Forelimb muscle (tissue), 1 donor: Measurements from ENCODE around the gene STX7. TPM values are rescaled to one million over a fixed set of nuclear protein-coding genes. Genes with fewer than 3 reads are reported as not detected.

Source experiments
- DNase-seq: peaks from one replicate; pipeline ENCODE4 v3.0.0-alpha.2; 2013; ENCODE audit warnings: low read depth
- polyA plus RNA-seq: library from polyadenylated mRNA; unstranded; fragments of 120-200 nt; gene quantifications from one replicate; pipeline ENCODE4 v1.2.1, GENCODE V29; 2013; ENCODE audit not compliant: insufficient read length

STX7 gene
- polyA plus RNA-seq, 1 donor, result 34.9 TPM

GRCh38 chr6:132476688-132477087 lies 36.2 kb downstream of the STX7 start:
- DNase-seq, result no peak

DNA sequence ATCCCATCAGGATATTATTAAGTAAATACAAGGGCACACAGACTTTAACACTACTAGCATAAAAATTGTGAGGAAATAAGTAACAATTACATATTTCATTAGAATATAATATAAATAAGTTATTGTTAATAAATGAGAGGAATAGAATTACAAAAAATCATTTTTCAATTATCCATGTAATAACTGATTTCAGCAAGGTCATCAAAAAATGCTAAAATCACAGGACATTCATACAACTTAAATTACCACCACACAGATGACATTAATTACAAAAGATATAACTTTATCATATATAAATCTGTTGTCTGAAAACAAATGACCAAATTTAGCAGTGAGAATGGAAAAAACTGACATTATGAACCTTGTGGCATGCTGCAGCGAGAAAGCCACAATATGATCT lies 37.0 kb downstream of the STX7 start:
- DNase-seq, result no peak

GRCh38 chr6:132471787-132472186 lies 41.1 kb downstream of the STX7 start:
- DNase-seq, result no peak

DNA sequence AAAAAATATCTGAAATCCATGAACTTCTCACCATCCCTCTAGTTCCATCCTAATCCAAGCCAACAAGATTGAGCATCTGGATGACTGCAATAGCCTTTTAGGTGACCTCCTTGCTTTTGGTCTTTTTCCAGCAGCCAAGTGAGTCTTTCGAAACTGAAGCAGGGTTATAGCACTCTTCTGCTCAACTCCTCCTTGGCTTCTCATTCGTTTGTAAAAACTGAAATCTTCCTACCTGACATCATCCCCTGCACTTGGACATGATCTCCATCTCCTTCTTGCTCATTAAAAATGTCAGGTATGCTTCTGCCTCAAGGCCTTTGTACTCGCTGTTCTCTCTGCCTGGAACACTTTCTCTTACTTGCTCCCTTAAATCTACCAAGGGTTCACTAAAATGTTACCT lies 46.0 kb downstream of the STX7 start:
- DNase-seq, result no peak

DNA sequence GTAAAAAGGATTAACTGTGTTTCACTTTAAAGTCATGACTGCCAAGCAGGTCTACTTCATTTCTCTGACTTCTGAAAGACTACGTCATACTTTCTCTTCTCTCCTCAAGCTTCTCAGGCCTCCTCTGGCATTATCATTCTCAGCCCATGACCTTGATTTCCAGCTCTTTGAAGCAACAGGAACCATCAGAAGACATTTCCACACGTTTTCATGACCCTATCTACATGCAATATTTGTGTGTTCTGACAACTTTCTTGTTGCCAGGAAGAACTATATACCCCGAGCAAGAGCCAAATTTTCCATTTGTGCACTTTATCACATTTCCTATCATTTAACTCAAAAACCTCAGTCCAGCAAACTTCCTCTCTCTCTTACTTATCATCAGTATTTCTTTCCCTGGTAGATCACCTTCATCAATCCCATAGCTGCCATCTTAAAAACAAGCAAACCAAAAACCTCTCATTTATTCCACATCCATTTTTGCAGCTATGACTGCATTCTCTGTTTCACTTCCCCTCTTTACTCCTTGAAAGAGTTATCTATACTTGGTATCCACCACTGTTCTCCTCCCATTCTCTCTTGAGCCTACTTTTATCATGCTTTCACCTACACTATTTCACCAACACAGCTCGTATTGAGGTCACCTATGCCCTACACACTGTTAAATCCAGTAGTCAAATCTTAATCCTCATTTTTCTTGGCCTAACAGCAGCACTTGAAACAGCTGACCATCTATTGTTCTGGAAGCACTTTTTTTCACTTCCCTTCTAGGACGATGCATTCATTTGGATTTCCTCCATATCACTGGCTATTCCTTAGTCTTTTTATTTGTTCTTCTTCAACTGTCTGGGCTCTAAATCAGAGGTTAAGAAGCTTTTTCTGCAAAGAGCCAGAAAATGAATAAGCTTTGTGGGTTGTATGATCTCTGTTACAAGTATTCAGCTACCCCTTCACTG lies 47.1 kb downstream of the STX7 start:
- no peak for DNase-seq

DNA sequence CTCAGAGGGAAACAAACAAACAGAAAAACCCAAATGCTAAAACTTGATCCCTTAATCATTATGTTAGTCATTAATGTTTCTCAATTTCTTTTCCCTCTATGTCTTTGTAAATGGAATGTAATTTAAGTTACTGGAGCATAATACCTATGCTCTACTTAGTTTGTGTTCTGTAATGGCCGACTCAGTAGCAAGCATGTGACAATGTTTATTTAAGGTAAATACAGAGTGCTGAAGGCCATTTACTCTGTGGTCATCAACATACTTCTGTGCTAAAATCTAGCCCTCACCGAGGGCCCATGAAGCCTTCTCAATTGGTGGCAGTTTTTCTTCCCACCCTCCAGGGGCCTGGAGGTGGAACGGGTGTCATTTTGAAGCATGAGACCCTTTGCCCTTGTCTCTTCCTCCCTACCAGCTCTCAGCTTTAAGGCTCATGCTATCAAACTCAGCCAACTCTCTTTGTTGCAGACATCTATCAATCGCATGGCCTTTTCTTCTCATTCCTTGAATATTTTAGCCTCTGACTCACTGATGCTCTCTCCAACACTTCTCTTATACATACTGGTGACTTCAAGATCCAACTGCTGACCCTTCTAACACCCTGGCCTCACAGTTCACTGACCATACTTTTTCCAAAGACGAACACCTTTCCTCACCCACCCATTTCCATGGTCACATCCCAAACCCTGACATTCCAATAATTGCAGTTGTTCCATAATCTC lies 48.2 kb downstream of the STX7 start:
- DNase-seq, result no peak

DNA sequence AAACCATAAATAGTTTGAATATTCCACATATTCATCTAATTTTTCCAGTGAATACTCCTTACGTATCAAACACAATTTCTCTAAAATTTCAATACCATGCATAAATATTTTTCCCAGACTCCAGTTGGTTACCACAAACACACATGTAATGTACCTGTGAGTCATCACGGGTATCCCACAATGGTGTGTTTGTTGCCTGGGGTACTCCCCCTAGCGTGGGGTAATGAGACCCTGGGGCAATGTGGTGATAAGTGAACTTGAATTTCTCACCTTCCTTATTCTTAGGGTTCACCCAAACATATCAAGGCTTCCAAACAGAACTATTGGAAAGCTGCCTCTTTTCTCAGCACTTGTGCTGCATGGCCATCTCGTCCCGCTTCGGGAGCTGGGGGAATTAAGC lies 51.0 kb downstream of the STX7 start:
- DNase-seq, result no peak

DNA sequence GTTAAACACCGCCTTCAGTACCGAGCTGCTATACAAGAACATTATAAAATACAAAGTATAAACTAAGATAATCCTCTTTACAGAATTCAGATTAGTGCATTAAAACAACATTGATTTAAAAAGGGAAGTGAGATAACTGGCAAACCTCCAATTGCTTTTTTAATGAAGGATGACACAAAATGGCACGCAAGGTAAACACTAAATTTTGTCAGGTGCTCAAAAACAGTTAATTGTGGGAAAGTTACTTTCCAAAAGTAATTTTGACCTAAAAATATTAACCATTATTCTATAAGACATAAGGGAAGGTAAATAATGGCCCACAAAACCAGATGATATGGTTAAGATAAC lies 53.3 kb downstream of the STX7 start:
- DNase-seq, result no peak

GRCh38 chr6:132458887-132459604 lies 53.9 kb downstream of the STX7 start:
- DNase-seq, result no peak

DNA sequence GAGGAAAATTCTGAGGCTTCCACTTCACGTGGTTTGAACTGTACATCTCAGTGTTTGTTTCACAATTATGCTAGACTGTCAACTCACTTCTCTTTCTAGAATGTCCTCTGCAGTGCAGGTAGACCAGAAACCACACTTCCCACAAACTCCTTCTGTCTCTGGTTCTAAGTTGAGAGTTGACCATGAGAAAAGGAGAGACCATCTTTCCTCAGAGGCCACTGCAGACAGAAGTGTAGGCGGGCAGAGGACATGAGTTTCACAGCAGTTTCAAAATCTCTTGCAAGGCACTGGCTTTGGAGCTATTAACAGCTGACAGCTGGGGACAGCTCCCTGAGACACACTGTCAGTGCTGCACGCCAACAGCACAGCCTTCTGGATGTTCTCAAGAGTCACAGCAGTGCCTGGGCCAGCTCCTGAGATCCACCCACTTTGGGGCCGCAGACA lies 56.2 kb downstream of the STX7 start:
- no peak for DNase-seq

GRCh38 chr6:132446855-132447241 lies 66.1 kb downstream of the STX7 start:
- DNase-seq, result no peak

DNA sequence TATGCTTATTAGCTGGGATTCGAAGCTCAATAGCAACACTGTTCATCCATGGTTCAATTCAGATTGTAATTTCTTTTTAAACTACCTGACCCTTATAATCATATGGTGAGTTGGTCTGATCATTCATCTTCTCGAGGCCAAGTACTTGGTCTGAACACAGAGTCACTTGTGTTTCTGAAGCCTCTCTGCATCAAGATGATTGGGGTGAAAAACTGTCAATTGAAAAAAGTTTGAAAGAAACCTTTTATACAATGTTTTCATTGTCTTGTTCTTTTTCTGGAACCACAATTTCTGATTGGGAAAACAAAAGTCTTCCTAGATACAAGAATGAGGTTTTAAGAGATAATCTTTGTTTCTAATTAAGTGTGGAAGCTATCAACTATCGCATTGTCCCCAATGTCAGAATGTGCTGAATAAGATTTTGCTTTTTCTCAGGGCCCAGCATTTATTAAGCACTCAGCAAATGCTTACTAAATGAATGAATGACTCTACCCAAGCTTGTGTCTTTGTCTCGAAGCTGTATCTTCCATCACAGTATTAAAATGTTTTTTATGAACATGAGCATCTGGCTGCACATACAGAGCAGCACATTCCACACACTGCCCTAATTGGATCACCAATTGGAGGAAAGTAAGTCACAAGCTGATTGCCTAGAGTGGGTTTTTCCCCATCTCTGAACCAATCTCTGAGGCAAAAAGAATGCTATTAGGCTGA lies 66.6 kb downstream of the STX7 start:
- DNase-seq, result no peak

- no peak for DNase-seq
Observed at GRCh38 chr6:132445201-132445951, 67.5 kb downstream of the STX7 start.

GRCh38 chr6:132443206-132443605 lies 69.7 kb downstream of the STX7 start:
- no peak for DNase-seq

- DNase-seq, result no peak
Observed at GRCh38 chr6:132430110-132430509, 82.8 kb downstream of the STX7 start.

- no peak for DNase-seq
Observed at GRCh38 chr6:132425176-132425575, 87.7 kb downstream of the STX7 start.

DNA sequence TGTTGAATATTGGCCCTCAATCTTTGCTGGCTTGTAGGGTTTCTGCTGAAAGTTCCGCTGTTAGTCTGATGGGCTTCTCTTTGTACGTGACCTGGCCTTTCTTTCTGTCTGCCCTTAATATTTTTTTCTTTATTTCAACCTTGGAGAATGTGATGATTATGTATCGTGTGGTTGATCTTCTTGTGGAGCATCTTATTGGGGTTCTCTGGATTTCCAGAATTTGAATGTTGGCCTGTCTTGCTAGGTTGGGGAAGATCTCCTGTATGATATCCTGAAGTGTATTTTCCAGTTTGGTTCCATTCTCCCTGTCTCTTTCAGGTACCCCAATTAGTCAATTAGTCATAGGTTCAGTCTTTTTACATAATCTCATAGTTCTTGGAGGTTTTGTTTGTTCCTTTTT lies 89.1 kb downstream of the STX7 start:
- DNase-seq, result no peak

DNA sequence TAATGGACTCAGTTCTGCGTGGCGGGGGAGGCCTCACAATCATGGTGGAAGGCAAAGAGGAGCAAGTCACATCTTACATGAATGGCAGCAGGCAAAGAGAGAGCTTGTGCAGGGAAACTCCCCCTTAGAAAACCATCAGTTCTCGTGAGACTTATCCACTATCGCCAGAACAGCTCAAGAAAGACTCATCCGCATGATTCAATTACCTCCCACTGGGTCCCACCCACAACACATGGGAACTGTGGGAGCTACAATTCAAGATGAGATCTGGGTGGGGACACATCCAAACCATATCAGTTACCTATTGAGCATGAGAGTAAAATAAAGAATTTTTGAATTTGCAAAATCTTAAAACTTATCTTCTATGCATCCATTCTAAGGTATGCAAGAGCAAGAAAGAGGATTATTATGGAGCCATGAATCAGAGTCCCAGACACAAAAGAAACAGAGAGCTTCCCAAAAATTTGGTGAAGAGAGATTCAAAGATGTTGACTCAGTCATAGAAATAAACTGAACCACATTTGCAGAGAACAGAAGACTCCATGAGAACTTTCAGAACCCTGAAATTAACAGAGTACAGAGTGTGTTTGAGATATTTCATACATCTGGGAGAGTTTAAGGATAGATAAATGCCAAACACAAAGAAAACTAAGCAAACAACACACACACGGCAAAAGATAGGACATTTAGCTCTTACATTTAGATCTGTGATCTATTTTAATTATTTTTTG lies 94.5 kb downstream of the STX7 start:
- no peak for DNase-seq

DNA sequence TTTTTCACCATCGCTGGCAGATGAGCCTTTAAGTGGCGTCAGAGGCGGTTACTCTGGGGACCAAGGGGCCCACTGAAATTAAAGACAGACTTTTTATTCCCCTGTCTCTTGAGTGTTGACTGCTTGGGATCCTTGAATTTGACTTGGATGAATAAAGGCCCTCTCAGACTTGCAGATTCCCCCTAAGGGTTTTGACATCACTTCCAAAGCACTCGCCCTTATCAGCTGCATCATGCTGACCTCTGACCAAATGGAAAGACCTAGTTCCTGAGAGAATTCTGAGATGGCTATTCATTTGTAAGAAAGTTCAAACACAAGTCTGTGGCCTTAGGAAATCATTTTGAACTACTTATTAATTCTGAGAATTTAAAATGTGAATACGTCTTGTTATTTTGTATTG lies 98.2 kb downstream of the STX7 start:
- DNase-seq, result no peak

DNA sequence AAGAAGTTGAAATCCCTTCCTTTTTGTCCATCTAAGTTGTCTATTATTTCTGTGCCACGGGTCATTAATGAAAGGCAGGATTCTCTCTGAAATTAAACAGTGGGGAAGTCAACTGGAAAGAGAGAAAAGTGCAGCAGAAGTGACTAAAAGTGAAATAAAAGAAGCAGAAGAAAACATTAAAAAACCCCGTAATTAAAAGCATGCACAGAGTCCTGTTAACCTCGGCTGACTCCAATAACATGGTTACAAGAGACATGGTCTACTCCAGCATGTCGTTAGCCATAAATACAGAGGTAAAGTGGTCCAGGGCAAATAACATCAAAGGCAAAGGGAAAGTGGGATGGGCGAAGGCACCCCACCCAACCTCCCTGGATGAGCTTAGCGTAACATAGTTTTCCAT lies 98.6 kb downstream of the STX7 start:
- DNase-seq, result no peak

DNA sequence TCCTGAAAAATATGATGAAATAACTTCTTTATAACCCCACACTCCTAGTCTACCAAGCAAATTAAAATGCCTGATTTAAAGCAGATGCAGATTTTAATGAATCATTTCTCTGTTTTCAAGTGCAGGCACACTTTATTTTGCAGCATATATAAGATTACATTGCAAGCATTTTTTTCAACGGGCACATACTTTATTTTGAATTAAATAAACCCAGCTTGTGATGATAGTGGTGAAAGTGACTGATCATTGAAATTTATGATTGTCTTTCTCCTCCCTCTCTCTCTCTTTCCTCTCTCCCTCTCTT lies 99.5 kb downstream of the STX7 start:
- DNase-seq, result no peak
